NCI-H2107 (cell line): ENCODE measurements around the gene TOP1.
"Not testable (repeated sequence)": the region's sequence is repeated elsewhere in the genome, so short reads cannot be mapped to it uniquely, and the experiment has no call there.

Experiments
- DNase-seq: peaks from one replicate; lab custom pipeline; 2025; lab: John Stamatoyannopoulos, UW

TOP1 gene

GRCh38 chr20:41094353-41095055 lies 65.9 kb downstream of the TOP1 start:
- DNase-seq: no peak

- DNase-seq: no peak
Observed at GRCh38 chr20:41095110-41095969, 66.7 kb downstream of the TOP1 start.

GRCh38 chr20:41098703-41099250 lies 70.2 kb downstream of the TOP1 start:
- DNase-seq: no peak

GRCh38 chr20:41100001-41100480 lies 71.4 kb downstream of the TOP1 start:
- no peak for DNase-seq

- DNase-seq: no peak
Observed at GRCh38 chr20:41101660-41102059, 73.0 kb downstream of the TOP1 start.

GRCh38 chr20:41108531-41108930 lies 79.9 kb downstream of the TOP1 start:
- no peak for DNase-seq

- no peak for DNase-seq
Observed at GRCh38 chr20:41110012-41110411, 81.4 kb downstream of the TOP1 start.

- DNase-seq: no peak
Observed at GRCh38 chr20:41110930-41111577, 82.4 kb downstream of the TOP1 start.

GRCh38 chr20:41111578-41111951 lies 82.9 kb downstream of the TOP1 start:
- no peak for DNase-seq

- no peak for DNase-seq
Observed at GRCh38 chr20:41116282-41116956, 87.8 kb downstream of the TOP1 start.

- not testable (repeated sequence) for DNase-seq
Observed at GRCh38 chr20:41118159-41118558, 89.5 kb downstream of the TOP1 start.

- no peak for DNase-seq
Observed at GRCh38 chr20:41118632-41119031, 90.0 kb downstream of the TOP1 start.

- DNase-seq: no peak
Observed at GRCh38 chr20:41119614-41120561, 91.3 kb downstream of the TOP1 start.

GRCh38 chr20:41121399-41121798 lies 92.8 kb downstream of the TOP1 start:
- DNase-seq: no peak

GRCh38 chr20:41123631-41124030 lies 95.0 kb downstream of the TOP1 start:
- no peak for DNase-seq

GRCh38 chr20:41124451-41125094 lies 96.0 kb downstream of the TOP1 start:
- no peak for DNase-seq

- DNase-seq: no peak
Observed at GRCh38 chr20:41125530-41126457, 97.2 kb downstream of the TOP1 start.

- DNase-seq: no peak
Observed at GRCh38 chr20:41126719-41127118, 98.1 kb downstream of the TOP1 start.

- DNase-seq: not testable (repeated sequence)
Observed at GRCh38 chr20:41128317-41128716, 99.7 kb downstream of the TOP1 start.
